K562 (cell line): ENCODE results near the gene TIMP2.

ENCODE experiments used
- ADNP ChIP-seq: fragments of 200-800 bp; sonication (Bioruptor generic); IDR thresholded peaks from 2 replicates; pipeline ENCODE4 v1.6.1; 2016; ENCODE audit warnings: missing genetic modification characterization, missing compliant biosample characterization
- CBX1 ChIP-seq: sonication (generic); IDR thresholded peaks from 2 replicates; pipeline ENCODE4 v1.6.1; 2016; ENCODE audit warnings: antibody characterized with exemption, low read depth, mild to moderate bottlenecking
- CTCF ChIP-seq, 3 experiments: IDR thresholded peaks in 2 of 3; conservative IDR thresholded peaks in 1 of 3; 2 replicates each; pipeline ENCODE4 v1.5.1; 2011 to 2012; ENCODE audit warnings: low read length in 3 of 3, mild to moderate bottlenecking in 3 of 3, control low read depth in 2 of 3, improper control_type of control experiment in 1 of 3, inconsistent platforms in 1 of 3, low read depth in 1 of 3, mixed read lengths in 1 of 3, moderate library complexity in 1 of 3; ENCODE audit not compliant: insufficient read depth in 2 of 3
- FOXA3 ChIP-seq, 2 experiments: fragments of 450-650 bp in 1 of 2; sonication (generic) in 1 of 2; formaldehyde crosslinking; IDR thresholded peaks in 1 of 2; conservative IDR thresholded peaks in 1 of 2; 2 replicates each; pipeline versions ENCODE4 v1.4.0 to v1.8.0; 2020 to 2022; ENCODE audit warnings: mild to moderate bottlenecking in 2 of 2, missing genetic modification reagents in 1 of 2
- HDGF ChIP-seq: fragments of 450-650 bp; IDR thresholded peaks from 2 replicates; pipeline ENCODE4 v1.6.1; 2016
- MTF1 ChIP-seq: fragments of 250-450 bp; sonication (Bioruptor Pico); IDR thresholded peaks from 2 replicates; pipeline ENCODE4 v1.9.0; 2021; ENCODE audit warnings: moderate library complexity, mild to moderate bottlenecking, inconsistent platforms, borderline replicate concordance
- NR2C1 ChIP-seq, 2 experiments: fragments of 450-650 bp; IDR thresholded peaks; 2 replicates each; pipeline ENCODE4 v1.6.1; 2017; ENCODE audit warnings: mild to moderate bottlenecking in 2 of 2, antibody characterized with exemption in 1 of 2, inconsistent platforms in 1 of 2, missing compliant biosample characterization in 1 of 2, missing genetic modification characterization in 1 of 2
- REST ChIP-seq, 2 experiments: fragments of 450-650 bp; formaldehyde crosslinking in 1 of 2; IDR thresholded peaks; 2 replicates each; pipeline versions ENCODE4 v1.4.0 to v1.6.1; 2014 to 2020; ENCODE audit warnings: mild to moderate bottlenecking in 2 of 2, borderline replicate concordance in 1 of 2, low read depth in 1 of 2
- TBP ChIP-seq: optimal IDR thresholded peaks from 2 replicates; pipeline ENCODE3; 2011; ENCODE audit warnings: low read depth, low read length, improper control_type of control experiment
- U2AF1 ChIP-seq: fragments of 200-400 bp; formaldehyde crosslinking; optimal IDR thresholded peaks from 2 replicates; pipeline ENCODE3; 2017; ENCODE audit warnings: mild to moderate bottlenecking, low read depth, low read length, moderate library complexity
- ZNF584 ChIP-seq: fragments of 200-800 bp; sonication (Bioruptor generic); IDR thresholded peaks from 2 replicates; pipeline ENCODE4 v1.6.1; 2016; ENCODE audit warnings: low read depth, mild to moderate bottlenecking, missing genetic modification characterization, missing compliant biosample characterization
- TF ChIP-seq, protein P1 (sequence below): fragments of 250-450 bp; sonication (Bioruptor Pico); IDR thresholded peaks from 2 replicates; pipeline ENCODE4 v1.4.0; 2020

GRCh38 chr17:78940258-78940657, 15.1 kb upstream of the TIMP2 start:
- no peak for TF ChIP-seq CTCF (IDR thresholded peaks at IDR 0.05 in 2 of 3, conservative IDR thresholded peaks at IDR 0.05 in 1 of 3; ENCODE audit: insufficient read depth in 2 of 3, low read depth in 1 of 3, low read length in 3 of 3)
- TF ChIP-seq TBP, result no peak
- no peak for TF ChIP-seq CBX1
- TF ChIP-seq HDGF, result no peak
- no peak for TF ChIP-seq FOXA3 (CRISPR knock-in tag; conservative IDR thresholded peaks at IDR 0.05 in 1 of 2, IDR thresholded peaks at IDR 0.05 in 1 of 2)
- no peak for TF ChIP-seq ADNP (tag)
- no peak for TF ChIP-seq U2AF1
- TF ChIP-seq REST (IDR thresholded peaks at IDR 0.05; ENCODE audit: borderline replicate concordance), result no peak
- no peak for TF ChIP-seq REST (CRISPR knock-in tag; IDR thresholded peaks at IDR 0.05; ENCODE audit: low read depth)
- no peak for TF ChIP-seq ZNF584
- TF ChIP-seq, protein P1, sequence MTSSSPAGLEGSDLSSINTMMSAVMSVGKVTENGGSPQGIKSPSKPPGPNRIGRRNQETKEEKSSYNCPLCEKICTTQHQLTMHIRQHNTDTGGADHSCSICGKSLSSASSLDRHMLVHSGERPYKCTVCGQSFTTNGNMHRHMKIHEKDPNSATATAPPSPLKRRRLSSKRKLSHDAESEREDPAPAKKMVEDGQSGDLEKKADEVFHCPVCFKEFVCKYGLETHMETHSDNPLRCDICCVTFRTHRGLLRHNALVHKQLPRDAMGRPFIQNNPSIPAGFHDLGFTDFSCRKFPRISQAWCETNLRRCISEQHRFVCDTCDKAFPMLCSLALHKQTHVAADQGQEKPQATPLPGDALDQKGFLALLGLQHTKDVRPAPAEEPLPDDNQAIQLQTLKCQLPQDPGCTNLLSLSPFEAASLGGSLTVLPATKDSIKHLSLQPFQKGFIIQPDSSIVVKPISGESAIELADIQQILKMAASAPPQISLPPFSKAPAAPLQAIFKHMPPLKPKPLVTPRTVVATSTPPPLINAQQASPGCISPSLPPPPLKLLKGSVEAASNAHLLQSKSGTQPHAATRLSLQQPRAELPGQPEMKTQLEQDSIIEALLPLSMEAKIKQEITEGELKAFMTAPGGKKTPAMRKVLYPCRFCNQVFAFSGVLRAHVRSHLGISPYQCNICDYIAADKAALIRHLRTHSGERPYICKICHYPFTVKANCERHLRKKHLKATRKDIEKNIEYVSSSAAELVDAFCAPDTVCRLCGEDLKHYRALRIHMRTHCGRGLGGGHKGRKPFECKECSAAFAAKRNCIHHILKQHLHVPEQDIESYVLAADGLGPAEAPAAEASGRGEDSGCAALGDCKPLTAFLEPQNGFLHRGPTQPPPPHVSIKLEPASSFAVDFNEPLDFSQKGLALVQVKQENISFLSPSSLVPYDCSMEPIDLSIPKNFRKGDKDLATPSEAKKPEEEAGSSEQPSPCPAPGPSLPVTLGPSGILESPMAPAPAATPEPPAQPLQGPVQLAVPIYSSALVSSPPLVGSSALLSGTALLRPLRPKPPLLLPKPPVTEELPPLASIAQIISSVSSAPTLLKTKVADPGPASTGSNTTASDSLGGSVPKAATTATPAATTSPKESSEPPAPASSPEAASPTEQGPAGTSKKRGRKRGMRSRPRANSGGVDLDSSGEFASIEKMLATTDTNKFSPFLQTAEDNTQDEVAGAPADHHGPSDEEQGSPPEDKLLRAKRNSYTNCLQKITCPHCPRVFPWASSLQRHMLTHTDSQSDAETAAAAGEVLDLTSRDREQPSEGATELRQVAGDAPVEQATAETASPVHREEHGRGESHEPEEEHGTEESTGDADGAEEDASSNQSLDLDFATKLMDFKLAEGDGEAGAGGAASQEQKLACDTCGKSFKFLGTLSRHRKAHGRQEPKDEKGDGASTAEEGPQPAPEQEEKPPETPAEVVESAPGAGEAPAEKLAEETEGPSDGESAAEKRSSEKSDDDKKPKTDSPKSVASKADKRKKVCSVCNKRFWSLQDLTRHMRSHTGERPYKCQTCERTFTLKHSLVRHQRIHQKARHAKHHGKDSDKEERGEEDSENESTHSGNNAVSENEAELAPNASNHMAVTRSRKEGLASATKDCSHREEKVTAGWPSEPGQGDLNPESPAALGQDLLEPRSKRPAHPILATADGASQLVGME (CRISPR knock-in tag), result no peak
- TF ChIP-seq MTF1 (CRISPR knock-in tag), result no peak
- no peak for TF ChIP-seq NR2C1 (IDR thresholded peaks at IDR 0.05)
- TF ChIP-seq NR2C1 (tag; IDR thresholded peaks at IDR 0.05), result no peak
